A673 (cell line): Measurements from ENCODE around the gene KIF22.

Experiments used
- EZH2 ChIP-seq: fragments of 200-600 bp; sonication (generic); IDR thresholded peaks from 2 replicates; pipeline ENCODE4 v1.6.1; 2017; ENCODE audit warnings: borderline replicate concordance, low read depth, mild to moderate bottlenecking, mixed read lengths, antibody characterized with exemption, low read length; ENCODE audit not compliant: poor library complexity, severe bottlenecking
- TF ChIP-seq, protein P1 (sequence below): fragments of 300-800, 200-600 bp; sonication (generic); conservative IDR thresholded peaks from 2 replicates; pipeline ENCODE4 v1.5.1; 2017; ENCODE audit warnings: low read depth, mild to moderate bottlenecking, antibody characterized with exemption, low read length, moderate library complexity, mixed read lengths

GRCh38 chr16:29825145-29826044 lies 34.8 kb downstream of the KIF22 start:
- TF ChIP-seq, protein P1, sequence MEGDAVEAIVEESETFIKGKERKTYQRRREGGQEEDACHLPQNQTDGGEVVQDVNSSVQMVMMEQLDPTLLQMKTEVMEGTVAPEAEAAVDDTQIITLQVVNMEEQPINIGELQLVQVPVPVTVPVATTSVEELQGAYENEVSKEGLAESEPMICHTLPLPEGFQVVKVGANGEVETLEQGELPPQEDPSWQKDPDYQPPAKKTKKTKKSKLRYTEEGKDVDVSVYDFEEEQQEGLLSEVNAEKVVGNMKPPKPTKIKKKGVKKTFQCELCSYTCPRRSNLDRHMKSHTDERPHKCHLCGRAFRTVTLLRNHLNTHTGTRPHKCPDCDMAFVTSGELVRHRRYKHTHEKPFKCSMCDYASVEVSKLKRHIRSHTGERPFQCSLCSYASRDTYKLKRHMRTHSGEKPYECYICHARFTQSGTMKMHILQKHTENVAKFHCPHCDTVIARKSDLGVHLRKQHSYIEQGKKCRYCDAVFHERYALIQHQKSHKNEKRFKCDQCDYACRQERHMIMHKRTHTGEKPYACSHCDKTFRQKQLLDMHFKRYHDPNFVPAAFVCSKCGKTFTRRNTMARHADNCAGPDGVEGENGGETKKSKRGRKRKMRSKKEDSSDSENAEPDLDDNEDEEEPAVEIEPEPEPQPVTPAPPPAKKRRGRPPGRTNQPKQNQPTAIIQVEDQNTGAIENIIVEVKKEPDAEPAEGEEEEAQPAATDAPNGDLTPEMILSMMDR = no peak
- TF ChIP-seq EZH2 = no peak
